Subcutaneous adipose tissue (tissue), 4 donors: ENCODE results near the gene PRPF19. TPM values are rescaled to one million over a fixed set of nuclear protein-coding genes. Genes with fewer than 3 reads are reported as not detected.

Experiments
- total RNA-seq, 4 donors: library from RNA; depleted of rRNA; stranded (reverse); fragments of >200 nt; gene quantifications; one replicate each; pipeline ENCODE4 v1.1.0, GENCODE V29; 2016
- TF ChIP-seq, protein P1 (sequence below): fragments of 450-650 bp; IDR thresholded peaks from one replicate; pipeline ENCODE4 v1.5.1; 2016; ENCODE audit warnings: low read depth, mild to moderate bottlenecking, control low read depth, antibody characterized with exemption, moderate library complexity

The PRPF19 gene
- total RNA-seq: 10 to 100 TPM; 24.3 to 43.2 (median 36.5) TPM

DNA sequence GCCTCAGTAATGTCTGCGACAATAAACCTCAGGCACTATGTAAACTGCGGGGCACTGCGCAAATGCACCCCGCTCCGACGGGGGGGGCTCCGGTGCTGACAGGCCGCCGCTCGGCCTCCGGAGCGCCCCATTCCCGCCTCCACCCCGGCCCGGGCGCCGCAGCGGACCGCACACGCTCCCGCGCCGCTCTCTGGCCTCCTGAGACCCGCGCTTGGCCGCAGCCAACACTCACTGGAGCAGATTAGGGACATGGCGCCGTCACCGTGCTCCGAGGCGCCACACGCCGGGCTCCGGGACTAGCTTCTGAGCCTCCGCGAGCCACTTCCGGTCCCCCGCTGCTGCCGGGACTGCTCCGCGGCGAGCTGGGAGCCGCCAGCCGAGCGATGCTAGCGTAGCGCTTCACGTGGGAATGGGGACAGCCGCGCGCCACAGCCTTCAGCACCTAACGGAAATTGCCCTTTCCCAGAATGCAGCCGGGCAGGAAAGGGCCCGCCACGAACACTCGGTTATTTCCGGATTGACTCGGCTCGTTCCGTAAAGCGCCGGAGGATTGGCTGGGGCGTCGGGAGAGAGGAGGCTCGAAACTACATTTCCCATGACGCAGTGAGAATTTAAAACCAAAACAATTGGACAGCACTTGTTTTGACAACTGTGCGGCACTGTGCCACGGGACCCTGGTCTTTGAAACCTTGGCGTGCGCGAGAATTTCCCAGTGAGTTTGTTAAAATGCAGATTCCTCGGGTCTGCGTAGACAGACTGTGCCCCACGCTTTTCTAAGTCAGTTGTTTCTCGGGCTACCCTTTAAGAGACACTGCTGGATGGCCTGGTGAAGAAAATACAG is at the start of gene PRPF19:
TSS of gene PRPF19 (minus strand) at position 454 of the 841 bp plus-strand sequence. CDS start at position 251, 203 bp downstream.
- TF ChIP-seq, protein P1, sequence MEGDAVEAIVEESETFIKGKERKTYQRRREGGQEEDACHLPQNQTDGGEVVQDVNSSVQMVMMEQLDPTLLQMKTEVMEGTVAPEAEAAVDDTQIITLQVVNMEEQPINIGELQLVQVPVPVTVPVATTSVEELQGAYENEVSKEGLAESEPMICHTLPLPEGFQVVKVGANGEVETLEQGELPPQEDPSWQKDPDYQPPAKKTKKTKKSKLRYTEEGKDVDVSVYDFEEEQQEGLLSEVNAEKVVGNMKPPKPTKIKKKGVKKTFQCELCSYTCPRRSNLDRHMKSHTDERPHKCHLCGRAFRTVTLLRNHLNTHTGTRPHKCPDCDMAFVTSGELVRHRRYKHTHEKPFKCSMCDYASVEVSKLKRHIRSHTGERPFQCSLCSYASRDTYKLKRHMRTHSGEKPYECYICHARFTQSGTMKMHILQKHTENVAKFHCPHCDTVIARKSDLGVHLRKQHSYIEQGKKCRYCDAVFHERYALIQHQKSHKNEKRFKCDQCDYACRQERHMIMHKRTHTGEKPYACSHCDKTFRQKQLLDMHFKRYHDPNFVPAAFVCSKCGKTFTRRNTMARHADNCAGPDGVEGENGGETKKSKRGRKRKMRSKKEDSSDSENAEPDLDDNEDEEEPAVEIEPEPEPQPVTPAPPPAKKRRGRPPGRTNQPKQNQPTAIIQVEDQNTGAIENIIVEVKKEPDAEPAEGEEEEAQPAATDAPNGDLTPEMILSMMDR: no peak

DNA sequence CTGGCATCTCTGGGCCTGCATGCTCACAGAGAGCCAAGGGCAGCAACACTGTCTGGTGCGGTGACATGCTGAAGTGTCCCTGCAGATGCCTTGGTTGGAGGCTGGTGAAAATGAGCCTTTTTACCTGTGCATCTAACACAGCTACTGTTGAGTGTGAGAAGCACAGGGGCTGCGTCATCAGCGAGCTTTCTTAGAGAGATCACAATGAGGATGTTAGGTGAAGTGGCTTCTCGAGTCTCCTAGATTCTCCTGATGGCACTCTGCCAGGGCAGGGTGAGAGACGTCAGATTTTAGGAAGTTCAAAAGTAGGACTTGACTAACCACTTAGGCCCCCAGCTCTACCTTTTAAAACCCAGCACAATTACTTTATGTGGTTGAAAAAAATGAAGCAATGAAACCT is 49.2 kb upstream of the PRPF19 start:
- TF ChIP-seq, protein P1: no peak

DNA sequence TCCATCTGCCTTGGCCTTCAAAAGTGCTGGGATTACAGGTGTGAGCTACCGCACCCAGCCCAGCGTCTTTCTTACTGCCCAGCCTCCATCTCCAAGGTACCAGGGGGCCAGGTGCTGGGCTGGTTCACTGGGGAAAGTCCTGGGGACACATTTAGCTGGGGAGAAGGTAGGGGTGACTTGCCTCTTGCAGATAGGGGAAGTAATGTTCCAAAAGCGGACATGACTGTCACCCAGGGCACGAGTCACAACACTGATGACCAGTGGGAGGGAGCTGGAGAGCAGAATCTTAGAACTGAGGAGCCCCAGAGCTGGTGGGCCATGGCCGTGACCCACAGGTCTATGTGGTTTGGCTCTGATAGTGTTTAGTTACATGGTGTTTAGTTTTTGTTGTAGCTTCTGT is 48.0 kb upstream of the PRPF19 start:
- TF ChIP-seq, protein P1: no peak

DNA sequence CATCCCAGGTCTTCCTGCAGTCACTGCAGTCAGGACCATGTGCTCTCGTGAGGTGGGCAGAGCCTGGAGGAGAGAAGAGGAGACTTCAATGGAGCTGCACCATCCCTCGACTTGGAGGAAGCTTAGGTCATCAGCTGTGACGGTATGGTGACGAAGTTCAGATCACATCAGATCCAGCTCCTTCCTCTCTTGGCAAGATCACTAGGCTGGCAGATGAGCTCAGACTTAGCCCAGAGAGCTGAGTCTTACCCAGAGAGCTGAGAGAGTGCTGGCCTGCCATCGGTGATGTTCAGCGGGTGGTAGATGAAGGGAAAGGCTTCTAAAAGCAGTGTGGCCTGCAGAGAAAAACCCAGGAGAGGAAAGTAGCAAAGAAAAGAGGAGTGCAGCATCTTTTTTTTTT is 47.4 kb upstream of the PRPF19 start:
- TF ChIP-seq, protein P1: no peak

DNA sequence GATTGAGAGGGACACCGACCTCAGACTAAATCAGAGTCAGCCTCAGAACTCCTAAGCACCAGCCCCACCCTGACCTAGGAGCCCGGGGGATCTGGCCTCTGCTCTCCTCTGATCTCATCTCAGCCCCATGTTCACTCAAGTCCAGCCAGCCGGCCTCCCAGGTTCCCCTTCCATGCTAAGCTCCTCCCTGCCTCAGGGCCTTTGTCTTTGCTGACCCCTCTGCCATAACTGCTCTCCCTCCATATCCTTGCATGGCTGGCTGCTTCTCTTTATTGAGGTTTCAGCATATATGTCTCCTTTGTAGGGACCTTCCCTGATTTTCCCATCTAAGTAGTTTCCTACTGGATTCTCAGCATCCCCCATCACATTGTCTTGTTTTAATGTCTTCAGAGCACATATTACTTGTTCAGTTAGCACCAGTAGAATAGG is 46.4 kb upstream of the PRPF19 start:
- TF ChIP-seq, protein P1: no peak

DNA sequence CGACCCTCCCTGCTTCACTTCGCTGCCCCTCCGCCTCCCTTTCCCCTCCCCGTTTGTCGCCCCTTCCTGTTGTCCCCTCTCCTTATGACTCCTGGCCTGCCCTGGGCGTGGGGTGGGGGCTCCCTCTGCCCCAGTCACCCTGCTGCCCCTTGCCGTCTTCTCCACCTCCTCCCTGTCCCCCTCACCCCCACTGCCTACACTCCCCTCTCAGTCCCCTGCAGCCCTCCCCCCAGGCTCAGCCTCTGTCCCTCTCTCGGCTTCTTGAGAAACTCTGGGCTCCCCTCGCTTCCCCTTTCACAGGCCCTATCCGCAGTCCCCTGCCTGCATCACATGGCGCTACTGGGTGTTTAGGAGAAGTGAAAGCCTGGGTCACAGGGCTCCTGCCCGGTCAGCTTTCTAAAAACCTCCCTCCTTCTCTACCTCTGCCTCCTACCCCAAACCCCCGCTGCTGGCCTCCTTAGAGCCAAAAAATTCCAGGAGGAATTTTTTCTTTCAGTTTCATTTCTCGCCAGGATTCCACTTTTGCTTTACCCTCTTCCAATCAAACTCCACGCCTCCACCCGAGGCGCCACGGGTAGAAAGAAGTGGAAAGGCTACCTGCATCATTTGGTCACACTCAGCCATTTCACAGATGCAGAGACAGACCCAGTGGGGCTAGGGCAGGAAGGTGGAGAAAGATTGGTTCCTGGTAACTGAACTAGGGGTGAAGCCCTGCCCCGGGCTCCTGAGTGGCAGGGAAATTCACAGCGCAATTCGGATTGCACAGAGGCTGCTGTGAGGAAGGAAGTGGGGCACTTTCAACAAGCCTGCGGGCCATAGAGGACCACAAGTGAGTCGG is 45.7 kb upstream of the PRPF19 start, which contains the start of gene SLC15A3:
TSS of gene SLC15A3 (minus strand) at position 273 of the 838 bp plus-strand sequence. CDS start 625 bp downstream, outside the sequence.
- TF ChIP-seq, protein P1: no peak

DNA sequence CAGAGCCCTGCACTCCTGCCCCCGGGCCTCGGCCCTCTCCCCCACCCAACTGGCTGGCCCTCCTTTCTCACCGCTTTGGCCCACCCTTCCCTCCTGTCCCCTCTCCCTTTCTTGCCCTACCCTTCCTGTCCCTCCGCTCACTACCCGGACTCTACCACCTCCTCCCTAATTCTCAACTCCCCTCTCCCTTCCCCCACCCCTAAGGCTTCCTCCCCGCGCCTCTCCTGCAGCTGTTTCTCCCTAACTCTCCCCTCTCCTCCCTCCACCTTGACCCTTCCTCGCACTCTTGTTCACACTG is 45.2 kb upstream of the PRPF19 start:
- TF ChIP-seq, protein P1: no peak
